HG03095 (cell line): ENCODE measurements around the gene TBC1D21.

ENCODE experiments used
- ATAC-seq: cut with Tn5 transposase; IDR thresholded peaks from one replicate; pipeline ENCODE4 v1.9.1; 2021; ENCODE audit warnings: moderate library complexity; ENCODE audit not compliant: unreplicated experiment

The TBC1D21 gene

DNA sequence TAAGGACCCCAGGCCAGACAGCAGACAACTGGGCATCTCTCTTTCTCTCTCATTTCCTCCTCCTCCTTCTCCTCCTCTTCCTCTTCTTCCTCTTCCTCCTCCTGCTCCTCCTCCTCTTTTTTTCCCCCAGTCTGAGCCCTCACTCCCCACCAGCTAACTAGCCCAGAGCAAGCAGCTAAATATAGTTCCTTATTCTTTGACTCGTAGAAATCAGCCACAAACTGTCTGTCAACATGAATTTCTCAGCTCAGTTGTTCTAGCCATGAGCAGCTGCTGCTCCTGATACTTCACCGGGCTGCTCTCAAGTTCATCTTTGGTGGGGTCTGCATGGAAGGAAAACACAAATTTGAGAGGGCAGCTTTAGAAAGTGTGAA, 33.7 kb downstream of the TBC1D21 start:
- ATAC-seq, result no peak

DNA sequence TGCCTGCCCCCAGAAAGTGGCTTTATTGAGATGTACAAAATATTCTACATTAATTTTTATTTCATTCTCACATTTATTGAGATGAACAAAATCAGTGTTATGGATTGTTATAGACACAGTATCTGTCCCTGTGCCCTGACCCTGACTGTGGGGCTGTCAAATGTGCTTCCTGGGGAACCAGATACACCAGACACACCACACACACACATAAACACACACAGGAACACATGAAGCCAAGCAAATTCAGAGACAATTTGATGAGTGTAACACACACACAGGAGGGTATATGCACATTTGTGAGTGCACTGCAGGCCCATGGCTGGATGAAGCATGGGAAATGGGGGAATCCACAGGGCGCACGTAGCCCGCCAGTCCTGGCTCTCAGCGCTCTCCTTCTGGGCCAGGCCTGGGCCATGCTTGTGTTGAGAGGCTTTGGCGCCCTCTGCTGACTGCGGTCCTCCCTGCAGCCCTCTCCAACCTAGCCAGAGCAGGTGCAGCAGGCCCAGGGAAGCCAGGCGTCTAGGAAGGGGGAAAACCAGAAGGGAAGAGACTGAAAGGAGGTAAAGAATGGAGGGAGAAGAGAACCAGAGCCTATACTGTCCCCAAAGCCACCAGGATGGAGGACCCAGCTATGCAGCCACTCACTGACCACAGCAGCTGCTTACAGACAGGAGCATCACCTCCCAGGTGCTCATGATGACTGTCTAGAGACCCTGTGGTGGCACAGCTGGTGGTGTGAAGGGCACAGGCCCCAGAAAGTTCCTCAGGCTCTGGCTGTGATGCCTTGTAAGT, 34.9 kb downstream of the TBC1D21 start:
- ATAC-seq, result no peak

DNA sequence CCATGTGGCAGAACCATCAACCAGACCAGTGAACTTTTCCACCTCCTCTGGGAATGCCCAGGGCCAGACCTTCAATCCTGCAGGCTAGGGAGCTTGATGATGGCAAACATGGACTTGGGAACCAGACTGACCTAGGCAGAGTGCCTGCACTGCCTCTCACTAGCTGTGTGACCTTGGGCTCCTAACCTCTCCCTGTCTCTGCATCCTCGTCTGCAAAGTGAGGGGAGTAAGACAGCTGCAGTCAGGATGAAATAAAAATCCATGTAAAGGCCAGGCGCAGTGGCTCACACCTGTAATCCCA, 35.4 kb downstream of the TBC1D21 start:
- ATAC-seq, result no peak

DNA sequence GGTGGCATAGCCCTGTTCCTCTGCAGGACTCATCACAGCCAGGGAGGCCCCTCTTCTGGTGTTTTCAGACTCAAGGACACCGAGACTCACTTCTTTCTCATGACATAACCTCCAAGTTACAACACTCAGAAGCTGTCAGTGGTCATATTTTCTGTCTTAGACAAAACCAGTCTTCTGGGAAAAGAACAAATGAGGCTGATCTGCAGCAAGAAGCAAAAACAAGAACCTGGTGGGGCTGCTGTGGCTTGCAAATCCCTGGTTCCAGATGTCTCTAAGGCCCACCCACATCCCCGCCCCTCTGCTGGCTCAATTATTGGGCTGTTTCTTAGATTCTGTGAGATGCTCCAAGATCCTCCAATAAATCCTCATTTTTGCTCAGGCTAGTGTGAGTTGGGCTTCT, 36.3 kb downstream of the TBC1D21 start:
- no peak for ATAC-seq

DNA sequence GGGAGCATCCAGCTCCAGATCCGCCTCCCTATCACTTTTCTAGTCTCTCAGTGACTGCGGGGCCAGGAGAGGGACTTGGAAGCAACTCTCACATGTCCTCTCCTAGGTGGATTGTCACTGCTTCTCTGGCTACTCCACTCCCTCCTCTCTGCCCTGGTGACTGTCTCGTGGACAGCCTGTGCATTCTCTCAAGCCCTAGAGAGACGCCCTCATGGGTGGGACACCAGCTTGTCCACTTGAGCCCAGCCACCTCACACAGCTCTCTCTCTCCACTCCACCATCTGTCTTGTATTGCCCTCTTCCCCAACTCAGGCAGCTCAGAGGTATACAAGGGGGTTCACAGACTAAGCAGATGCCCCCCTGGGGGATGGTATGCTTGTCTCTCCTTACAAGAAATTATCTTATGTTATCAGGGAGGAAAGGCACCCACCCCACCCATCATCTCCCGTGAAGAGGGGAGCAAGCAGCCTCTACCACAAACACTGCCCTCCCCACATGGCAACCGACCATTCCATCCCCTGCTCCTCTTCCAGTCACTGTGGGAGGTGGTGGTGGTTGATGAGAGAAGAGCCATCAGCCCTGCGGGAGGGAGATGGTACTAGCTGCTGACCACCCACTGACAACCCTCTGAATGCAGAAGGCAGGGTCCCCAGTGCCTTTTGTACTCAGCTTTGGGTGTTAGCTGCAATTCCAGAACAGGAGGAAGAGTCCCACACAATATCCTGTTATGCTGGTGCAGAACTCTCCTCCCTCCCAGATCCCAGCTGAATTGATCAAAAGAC, 37.3 kb downstream of the TBC1D21 start:
- no peak for ATAC-seq

DNA sequence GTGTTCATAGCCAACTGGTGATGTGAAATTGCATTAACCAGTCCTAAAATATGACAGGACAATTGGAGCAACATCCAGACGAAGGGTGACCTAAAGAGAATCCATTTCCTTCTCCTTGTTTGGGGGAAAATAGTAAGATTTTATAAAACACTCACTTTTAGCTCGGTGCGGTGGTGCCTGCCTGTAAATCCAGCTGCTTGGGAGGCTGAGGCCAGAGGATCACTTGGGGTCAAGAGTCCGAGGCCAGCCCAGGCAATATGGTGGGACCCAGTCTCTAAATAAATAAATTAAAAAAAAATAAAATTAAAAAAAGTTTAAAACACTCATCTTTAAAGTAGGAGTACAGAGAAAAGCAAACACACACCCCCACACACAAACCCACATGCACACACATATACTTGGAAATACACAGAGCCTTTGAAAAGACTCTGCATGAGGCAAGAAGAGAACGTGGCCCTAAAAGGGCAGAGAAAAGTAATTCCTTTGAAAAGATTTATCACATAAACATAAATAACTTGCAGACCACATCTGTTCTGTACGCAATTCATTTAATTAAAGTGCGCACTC, 38.7 kb downstream of the TBC1D21 start:
- ATAC-seq, result no peak

DNA sequence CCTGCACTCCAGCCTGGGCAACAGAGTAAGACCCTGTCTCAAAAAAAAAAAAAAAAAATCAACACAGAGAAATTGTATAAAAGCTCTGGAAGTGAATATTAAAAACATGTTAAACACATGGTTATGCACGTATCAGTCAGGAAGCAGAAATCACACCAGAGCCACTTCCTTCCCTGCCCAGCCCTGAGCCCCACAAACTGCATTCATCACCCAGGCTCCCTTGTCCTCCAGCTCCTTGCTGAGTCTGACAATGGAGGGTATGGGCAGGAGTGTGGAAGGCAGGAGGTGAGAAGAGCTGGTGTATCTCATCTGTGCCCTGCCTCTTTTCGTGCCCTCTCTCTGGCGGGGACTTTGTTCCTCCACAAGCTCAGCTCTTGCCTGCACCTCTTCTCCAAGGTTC, 40.8 kb downstream of the TBC1D21 start:
- no peak for ATAC-seq

DNA sequence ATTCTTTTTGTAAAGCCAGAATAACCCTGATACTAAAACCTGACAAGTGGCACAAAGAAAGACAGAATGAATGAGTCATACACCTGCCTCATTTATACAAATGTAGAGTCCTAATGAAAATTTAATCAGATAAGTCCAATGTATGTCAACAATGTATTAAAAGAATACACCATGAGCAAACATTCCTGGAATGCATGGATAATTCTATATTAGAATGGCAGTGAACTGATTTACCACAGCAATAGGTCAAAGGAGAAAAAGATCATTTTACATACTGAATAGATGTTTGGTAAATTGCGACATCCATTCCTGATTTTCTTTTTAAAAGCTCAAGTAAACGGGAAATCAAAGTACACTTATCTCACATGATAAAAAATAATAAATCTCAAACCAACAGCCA, 41.7 kb downstream of the TBC1D21 start:
- no peak for ATAC-seq

DNA sequence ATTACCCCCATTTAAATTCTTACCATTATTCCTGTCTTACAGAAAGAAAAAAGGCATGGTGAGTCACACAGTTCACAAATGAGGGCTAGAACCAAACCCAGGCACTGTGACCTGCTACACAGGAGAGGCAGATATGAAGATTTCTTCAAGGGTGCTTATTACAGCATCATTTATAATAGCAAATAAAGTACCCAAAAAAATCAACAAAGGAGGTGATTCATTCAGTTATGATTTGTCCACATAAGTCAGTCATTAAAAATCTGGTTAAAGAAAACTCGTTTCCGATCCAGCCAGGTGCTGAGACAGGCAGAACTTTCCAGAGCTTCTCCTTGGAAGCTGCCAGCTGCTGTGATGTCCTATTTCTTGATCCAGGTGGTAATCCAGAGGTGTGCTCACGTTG, 45.4 kb downstream of the TBC1D21 start:
- no peak for ATAC-seq

DNA sequence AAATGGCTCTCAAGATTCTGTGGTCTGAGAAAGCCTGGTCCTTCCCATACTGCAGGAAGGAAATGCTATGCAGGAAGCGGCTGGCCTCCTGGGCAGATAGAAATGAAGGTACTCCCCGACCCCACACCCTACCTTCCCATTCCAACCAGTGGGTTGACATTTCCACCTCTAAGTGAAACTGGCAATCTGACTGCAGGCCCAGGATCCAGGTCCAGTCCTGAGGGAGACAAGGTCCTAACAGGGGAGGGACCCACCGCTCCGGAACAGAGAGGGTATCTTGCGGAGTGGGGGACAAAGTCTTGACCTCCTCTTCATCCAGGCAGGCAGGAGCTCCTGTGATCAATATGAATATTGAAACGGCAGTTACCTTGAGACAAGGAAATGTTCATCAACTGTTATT, 46.3 kb downstream of the TBC1D21 start:
- no peak for ATAC-seq

DNA sequence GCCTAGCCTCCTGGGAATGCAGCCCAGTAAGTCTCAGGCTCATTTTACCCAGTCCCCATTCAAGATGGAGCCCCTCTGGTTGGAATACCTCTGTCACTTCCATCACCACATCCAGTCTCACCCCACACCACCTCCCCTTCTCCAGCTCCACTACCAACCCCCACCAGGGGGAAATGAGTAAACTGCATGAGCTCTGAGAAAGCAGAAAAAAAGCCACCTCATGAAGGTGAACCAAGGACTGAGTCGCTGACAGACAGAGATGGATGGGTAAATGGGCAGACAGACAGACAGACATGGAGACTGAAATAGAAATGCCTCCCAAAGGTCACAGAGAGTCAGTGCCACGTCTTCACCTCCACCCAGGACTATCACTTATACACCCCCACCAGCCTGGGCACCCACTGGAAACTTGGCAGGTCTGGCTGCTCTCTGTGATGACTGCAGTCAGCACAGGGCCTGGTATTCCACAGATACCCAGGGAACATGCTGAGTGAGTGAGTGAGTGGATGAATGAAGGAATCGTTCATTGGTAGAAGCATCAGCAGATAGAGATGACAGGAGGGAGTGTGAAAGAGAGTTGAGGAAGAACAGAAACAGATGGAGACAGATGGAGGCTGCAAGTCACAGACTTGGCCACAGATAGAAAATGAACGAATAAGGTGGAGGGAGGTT, 48.0 kb downstream of the TBC1D21 start:
- no peak for ATAC-seq

DNA sequence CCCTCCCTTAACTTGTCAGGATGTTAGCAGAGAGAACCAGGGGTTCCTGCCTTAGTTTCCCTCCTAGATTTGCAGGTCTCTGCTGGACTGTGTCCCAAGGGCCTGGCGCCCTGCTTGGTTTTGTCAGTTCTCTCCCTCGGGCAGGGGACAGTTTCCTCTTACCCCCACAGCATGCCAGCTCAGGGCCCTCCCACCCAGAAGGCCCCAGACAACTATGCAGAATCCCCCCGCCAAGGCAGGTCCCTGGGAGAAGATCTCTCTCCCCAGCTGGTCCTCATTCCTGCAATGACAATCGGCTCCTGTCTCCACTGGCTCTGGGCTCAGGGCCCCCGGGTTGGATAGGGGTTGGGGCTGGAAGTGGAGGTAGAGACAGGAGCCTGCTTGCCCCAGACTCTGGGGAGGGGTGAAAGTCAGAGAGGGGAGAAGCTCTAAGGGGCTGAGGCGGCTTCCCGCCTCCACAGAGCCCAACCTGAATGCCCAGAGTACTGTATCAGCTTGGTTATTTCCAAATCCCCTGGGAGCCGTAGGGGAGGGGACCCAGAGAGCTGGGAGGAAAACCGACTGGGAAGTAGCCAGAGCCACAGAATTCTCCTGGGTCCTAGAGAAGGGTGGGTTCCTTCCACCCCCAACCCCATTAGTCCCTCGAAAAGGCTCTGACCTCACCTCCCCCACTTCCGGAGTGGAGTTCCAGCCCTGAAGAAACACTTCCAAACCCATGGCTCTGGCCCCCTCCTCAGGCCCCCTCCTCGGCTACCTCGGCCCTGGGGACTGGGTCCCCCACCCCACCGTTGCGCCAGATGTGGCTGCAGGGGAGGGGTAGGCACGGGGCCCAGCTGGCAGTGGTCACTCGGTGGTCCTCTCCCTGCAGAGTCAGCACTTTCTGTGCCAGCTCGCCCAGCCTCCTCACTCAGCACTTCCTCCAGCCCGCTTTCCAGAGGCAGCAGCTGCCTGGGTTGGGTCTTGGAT, 49.1 kb downstream of the TBC1D21 start:
- no peak for ATAC-seq

DNA sequence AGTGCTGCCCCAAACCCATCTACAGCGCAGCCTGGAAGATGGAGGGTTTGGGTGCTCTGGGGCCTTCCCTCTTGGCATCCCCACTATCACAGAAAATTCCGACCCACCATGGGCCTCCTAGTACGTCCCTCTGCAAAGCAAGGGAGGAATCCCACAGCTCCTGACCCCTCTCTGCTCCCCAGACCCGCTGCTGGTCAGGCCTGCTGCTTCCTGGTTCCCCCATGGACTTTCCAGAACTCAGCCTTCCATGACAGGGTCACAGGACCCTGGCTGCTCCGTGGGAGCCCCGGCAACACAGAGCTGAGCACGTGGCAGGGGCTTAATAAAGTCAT, 49.8 kb downstream of the TBC1D21 start:
- no peak for ATAC-seq

DNA sequence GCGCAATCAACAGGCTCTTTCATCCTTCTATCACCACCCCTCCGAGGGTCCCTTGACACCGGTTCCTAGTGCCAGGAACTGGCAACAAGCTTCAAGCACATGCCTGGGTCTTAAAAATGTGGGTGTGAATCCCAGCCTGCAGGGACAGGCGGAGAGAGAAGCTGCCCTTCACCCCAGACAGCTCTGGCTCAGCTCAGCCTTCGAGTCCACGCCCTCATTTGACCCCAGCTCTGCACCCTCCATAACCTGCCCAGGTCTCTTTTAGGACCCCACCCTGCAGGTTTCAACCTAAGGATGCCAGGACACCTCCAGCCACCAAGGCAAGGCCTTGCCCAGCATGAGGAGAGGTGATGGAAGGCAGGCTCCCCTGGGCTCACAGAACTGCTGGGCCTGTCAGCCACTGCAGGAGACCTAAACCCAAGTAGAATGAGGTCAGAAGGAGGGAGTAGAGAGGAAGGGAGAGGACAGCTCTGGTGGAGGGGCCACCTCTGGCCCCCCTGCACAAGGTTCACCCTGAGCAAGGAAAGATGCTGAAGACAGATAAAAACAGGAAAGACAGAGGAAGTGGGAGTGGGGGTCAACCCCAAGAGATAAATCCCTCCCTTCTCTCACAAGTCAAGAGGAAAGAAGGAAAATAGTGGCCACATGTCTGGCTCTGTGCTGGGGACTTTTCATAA, 50.3 kb downstream of the TBC1D21 start:
- ATAC-seq, result no peak

DNA sequence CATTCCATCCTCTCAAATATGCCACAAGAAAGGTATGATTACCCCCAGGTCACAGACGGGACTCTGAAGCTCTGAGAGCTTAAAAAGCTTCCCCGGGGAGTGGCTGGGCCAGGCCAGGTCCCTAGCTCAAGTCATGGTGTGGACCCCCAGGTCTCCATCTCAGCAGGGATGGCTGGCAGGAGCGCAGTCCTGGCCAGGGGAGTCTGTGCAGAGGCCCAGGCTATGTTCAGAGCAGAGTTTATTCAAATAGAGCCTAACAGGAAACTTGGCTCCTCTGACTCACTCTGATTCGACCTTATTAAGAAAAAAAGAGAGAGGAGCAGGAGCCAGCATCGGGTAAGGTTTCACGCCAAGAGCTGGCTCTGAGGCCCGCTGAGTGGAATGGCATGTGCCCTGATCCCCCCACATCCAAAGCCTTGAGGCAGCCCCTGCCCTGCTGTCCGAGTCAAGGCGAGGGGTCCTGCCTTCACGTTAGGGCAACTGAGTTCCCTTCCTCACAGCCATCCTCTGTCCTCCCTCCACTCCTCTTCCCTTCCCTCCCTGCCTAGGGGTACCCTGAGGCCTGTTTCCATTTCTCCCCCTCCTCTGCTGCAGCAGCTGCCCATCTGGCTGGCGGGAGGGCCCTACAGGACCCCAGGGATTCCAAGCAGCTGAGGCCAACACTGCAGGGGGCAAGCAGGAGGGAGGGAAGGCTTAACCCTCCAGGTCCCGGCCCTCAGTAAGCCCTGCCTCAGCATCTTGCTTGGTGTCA, 51.0 kb downstream of the TBC1D21 start:
- ATAC-seq, result no peak

DNA sequence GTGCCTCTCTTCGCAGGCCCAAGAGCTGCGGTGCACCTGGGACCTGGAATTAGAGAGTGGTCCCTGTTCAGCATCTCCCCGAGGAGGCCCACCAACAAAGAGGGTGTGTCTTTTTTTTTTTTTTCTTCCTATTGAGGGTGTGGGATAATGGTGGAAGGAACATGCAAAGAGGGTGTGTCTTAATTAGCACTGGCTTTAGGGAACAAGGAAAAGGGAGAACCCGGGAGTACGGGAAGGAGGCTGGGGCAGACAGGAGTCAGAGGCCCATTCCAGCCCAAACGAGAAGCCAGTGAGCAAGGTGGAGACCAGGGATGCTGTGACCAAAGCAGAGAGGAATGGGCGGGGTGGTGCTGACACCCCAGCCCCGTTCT, 52.5 kb downstream of the TBC1D21 start:
- no peak for ATAC-seq

DNA sequence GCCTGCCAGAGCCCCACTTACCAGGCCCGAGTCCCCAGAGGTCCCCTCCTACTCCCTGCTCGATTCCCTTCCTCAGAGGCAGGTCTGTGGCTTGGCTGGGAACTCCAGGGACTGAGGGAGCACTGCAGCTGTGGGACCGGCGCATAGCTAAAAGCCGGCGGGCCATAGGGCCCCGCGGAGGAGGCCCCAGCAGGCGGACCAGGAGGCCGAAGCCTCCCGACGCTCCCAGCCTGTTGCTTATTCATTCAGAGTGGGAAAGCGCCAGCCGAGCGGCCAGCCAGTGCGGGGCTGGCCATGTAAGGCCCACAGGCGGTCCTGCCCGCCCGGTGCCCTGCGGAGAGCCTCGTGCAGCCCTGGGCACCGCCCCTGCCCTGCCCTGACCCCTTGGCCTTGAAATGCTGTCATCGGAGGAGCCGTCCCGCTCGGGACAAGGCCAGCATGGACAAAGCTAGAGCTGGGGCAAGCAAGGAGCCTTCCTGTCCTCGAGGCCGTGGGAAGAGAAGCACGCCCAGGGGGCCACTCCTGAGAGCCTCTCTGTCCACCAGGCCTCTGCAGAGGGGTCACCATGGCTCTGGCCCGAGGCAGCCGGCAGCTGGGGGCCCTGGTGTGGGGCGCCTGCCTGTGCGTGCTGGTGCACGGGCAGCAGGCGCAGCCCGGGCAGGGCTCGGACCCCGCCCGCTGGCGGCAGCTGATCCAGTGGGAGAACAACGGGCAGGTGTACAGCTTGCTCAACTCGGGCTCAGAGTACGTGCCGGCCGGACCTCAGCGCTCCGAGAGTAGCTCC, 53.0 kb downstream of the TBC1D21 start, which contains the start of gene LOXL1:
LOXL1 (plus strand) TSS at position 244 of the 784 bp plus-strand sequence; CDS start at position 566, 322 bp downstream.
- ATAC-seq, result no peak

DNA sequence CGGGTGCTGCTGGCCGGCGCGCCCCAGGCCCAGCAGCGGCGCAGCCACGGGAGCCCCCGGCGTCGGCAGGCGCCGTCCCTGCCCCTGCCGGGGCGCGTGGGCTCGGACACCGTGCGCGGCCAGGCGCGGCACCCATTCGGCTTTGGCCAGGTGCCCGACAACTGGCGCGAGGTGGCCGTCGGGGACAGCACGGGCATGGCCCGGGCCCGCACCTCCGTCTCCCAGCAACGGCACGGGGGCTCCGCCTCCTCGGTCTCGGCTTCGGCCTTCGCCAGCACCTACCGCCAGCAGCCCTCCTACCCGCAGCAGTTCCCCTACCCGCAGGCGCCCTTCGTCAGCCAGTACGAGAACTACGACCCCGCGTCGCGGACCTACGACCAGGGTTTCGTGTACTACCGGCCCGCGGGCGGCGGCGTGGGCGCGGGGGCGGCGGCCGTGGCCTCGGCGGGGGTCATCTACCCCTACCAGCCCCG, 53.7 kb downstream of the TBC1D21 start:
- ATAC-seq, result no peak
